EH (cell line): ENCODE results near the gene DIPK1B.
A peak's percentile ranks its signal among the peaks of the same experiment; 100 is the strongest.

Experiments
- DNase-seq: peaks from one replicate; pipeline ENCODE4 v3.0.0-alpha.2; 2015; ENCODE audit warnings: low read depth

The DIPK1B gene

DNA sequence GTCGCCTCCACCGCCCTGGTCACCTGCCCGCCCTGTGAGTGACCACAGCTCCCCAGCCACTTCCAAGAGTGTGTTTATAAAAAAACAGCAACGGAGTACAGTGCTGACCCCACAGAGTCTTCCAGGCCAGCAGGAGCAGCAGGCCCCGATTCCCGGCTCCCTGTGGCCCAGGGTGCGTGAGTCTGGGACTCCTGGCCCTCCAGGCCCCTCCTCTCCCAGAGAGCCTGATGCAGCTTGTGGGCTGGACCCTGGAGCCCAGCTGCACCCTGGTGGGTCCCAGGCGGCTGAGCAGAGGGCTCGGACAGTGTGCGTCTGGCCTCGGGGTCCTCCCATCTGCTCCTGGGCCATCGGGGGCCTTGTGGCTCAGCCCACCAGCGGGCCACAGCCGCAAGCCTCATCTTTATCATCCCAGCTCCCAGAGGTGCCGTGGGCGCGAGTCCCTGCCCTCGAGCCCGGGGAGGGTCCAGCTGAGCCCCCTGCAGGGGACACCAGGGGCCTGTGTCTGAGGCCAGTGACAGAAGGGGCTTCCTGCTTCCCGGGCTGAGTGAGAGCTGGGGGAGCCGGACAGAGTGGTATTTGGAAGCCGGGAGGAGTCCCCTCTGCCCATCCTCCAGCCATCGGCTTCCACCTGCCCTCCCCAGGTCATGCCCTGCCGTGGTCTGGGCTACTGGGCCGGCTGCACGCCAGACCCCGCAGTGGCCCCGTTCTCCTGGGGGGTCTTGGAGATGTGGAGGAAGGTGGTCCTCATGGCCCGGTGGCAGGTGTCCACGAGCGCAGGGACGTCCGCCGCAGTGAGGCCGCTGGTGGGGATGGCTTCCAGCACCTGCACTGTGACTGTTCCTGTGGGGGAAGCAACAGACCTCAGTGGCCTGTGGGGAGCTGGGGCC is 39.0 kb upstream of the DIPK1B start:
- no peak for DNase-seq

DNA sequence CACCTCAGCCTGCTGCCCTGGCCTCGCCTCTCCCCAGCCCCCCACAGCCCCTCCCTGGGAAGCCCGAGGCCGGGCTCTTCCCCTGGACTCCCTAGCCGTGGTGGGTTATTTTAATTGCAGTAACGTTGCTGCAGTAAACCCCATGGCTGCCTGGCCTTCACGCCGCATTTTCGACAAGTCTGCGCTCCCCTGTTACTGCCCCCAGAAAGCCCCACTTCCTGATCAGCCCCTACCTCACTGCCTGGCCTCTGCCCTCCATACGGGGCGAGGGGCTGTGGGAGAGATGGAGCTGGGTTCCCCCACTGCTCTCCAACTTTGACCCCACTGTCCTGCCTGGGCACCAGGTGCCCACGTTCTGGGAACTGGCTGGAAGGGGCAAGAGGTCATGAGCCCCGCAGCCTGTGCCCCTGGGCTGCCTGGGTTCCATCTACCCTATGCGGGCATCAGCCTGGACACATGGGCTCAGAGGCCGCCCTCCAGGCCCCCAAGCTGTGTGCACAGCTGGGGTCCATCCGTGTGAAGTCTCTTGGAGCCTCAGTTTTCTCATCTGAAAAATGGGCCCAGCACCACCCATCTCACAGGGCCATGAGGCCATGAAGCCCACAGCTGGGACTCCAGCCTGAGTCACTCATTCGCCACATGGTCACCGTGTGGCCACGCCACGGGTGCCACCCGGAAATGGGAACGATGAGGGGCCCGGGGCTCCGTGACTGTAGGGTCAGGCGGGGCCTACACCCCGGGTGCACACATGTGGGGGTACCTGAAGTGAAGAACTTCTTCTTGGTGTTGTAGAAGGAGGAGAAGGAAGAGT is 38.2 kb upstream of the DIPK1B start:
- DNase-seq: no peak

GRCh38 chr9:136674786-136675349 is 37.5 kb upstream of the DIPK1B start:
- DNase-seq: no peak

GRCh38 chr9:136675477-136676296 is 36.7 kb upstream of the DIPK1B start:
- no peak for DNase-seq

DNA sequence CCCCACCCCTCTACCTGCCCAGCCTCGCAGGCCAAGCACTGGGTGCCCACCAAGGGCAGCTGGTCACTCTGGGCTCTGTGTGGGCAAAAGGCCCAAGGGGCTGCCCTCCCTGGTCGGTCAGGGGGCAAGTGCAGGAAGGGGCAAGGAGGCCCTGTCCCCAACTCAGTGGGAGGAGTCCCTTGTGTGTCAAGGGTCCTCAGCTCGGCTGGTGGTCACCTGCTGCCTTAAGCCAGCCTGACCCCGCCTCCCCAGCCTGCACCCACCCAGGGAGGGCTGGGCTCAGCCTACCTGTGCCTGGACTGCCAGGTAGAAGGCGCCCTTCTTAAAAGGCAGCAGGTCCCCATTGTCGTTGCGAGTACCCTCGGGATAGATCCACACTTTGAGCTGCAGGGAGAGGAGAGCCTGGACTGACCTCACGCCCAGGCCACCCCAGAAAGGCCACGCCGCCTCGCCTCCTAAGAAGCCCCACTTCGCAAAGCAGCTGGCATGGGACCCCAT is 36.0 kb upstream of the DIPK1B start:
- no peak for DNase-seq

- no peak for DNase-seq
These were observed 35.3 kb upstream of the DIPK1B start for GRCh38 chr9:136676920-136677686.

- DNase-seq: no peak
These were observed 34.3 kb upstream of the DIPK1B start for GRCh38 chr9:136678034-136678433.

GRCh38 chr9:136678624-136679023 is 33.7 kb upstream of the DIPK1B start:
- DNase-seq: no peak

DNA sequence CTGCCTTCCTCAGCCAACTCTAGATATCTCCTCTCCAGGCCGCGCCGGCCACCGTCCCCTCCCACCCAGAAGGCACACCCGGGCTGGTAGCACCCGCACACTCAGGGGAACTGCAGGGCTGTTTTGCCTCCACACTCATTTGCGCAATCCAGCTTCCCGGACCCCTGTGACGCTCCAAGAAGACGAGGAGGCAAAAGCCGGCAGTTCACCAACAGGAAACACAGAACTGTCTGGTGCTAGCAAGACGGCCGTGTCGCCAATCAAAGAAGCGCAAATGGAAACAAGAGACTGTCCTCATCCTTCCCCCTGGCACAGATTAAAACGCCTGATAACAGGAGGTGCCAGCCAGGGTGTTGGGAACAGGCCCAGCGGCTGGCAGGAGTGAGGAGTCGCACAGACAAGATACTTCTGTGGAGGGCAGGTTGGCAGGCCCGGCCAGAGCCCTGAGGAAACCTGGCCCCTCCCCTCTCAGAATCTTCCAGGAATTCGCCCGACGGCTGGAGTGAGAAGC is 32.9 kb upstream of the DIPK1B start:
- DNase-seq: no peak

GRCh38 chr9:136681029-136681428 is 31.3 kb upstream of the DIPK1B start:
- no peak for DNase-seq

- DNase-seq: no peak
These were observed 30.2 kb upstream of the DIPK1B start for GRCh38 chr9:136681945-136682699.

DNA sequence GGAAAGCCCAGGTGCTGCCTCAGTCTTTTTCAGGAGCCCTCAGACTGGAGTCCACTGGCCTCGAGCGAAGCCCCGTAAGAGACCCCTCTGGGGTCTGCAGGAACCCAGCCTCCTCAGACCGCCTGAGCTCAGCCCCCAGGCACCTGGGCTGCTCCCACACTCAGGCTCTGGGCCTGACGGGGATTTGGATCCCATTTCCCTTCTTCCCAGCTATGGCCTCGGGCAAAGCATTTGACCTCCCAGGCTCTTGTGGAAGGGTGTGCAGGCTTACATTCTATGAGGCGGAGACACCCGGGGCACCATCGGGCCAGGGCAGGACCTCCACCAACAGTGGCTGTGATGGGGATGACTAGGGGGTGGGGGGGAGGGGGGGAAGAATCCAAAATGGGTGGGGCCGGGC is 29.7 kb upstream of the DIPK1B start:
- DNase-seq: no peak

GRCh38 chr9:136683173-136683745 is 29.1 kb upstream of the DIPK1B start:
- DNase-seq: no peak

GRCh38 chr9:136683755-136684154 is 28.6 kb upstream of the DIPK1B start:
- no peak for DNase-seq

- no peak for DNase-seq
These were observed 28.0 kb upstream of the DIPK1B start for GRCh38 chr9:136684339-136684738.

DNA sequence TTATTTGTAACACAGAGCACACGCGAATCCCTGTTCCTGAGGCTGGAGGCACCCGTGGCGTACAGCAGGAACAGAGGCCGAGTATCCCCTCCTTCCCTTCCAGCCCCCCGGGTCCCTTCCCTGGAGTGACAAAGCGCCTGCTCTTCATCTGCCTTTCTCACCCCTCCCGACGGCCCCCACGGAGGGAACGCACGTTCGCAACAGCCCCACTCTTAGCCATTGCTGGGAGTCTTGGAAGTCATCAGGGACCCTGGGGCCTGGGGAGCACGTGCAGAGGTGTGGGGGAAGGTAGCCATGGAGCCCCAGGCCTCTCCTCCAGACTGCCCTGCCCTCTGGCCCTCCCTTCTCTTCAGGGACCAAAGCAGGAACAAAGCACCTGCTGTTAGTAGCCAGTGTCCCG is 27.6 kb upstream of the DIPK1B start:
- DNase-seq: no peak

GRCh38 chr9:136685216-136685615 is 27.2 kb upstream of the DIPK1B start:
- no peak for DNase-seq

DNA sequence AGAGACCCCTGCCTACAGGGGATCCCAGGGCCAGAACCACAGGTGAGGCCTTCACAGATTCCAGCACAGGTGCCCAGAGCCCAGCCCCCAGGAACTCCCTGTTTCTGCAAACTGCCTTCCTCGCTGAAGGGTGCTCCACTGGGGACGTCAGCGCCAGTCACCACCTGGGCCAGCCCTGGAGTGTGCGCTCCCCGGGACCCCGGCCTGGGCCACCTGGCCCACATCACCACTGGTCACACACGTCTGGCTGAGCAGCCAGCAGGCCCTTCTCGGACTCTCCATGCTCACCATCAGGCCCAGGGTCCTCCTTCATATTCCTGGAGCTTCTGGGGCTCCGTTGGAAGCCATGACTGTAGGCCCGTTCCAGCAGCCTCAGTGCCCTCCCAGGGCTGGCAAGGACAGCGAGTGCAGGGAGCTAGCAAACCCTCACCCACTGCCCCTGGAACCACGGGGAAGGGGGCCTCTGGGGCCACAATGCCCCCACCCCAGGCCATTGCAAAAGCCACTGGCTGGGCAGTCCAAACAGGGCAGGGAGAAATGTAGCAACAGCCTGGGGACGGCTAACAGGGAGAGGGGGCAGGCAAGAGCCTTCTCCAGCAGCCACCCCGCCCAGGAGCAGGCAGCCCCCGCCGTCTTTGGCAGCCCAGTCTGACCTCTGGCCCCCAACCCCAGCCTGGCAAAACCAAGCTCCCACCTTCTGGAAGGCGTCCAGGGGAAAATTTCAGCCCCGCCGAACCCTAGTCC is 26.4 kb upstream of the DIPK1B start:
- peak; percentile 29 for DNase-seq

GRCh38 chr9:136686534-136686793 is 25.9 kb upstream of the DIPK1B start:
- DNase-seq: no peak
